Neuron (in vitro differentiated cells): ENCODE data around the gene NEDD1.

ENCODE experiments used
- H2AFZ ChIP-seq: one replicate; pipeline ENCODE4 v1.6.1; 2013; ENCODE audit warnings: low read depth, mild to moderate bottlenecking, inconsistent platforms, low read length, moderate library complexity
- H3K27me3 ChIP-seq: one replicate; pipeline ENCODE4 v1.6.1; 2013; ENCODE audit warnings: low read length; ENCODE audit not compliant: insufficient read depth
- H3K36me3 ChIP-seq: one replicate; pipeline ENCODE4 v1.6.1; 2013; ENCODE audit warnings: low read length; ENCODE audit not compliant: insufficient read depth
- H3K4me1 ChIP-seq: one replicate; pipeline ENCODE4 v1.6.1; 2013; ENCODE audit warnings: low read length; ENCODE audit not compliant: insufficient read depth
- H3K4me3 ChIP-seq: 2 replicates; pipeline ENCODE4 v1.5.1; 2013; ENCODE audit warnings: mild to moderate bottlenecking, low read length, moderate library complexity
- H3K9me3 ChIP-seq: one replicate; pipeline ENCODE4 v1.6.1; 2013; ENCODE audit warnings: low read length

The NEDD1 gene

GRCh38 chr12:96994900-96995299 is 87.8 kb downstream of the NEDD1 start:
- no peaks in the 10 kb centered on the region for H3K27me3 ChIP-seq
- H2AFZ ChIP-seq: peak overlapping the region; percentile 20
- no peak overlapping the region for H3K4me3 ChIP-seq
- no peaks in the 10 kb centered on the region for H3K9me3 ChIP-seq
- peaks cover 32% of the 10 kb centered on the region for H3K4me1 ChIP-seq
- no peaks in the 10 kb centered on the region for H3K36me3 ChIP-seq

- Histone ChIP-seq H3K4me3 (no peak overlapping the region), H3K9me3 (no peaks in the 10 kb centered on the region), H3K27me3 (no peaks in the 10 kb centered on the region), H3K36me3 (no peaks in the 10 kb centered on the region), H2AFZ (no peak overlapping the region), H3K4me1 (peaks cover 24% of the 10 kb centered on the region)
Measured at GRCh38 chr12:96995861-96996260, 88.8 kb downstream of the NEDD1 start.

- H3K9me3 ChIP-seq: no peaks in the 10 kb centered on the region
- no peaks in the 10 kb centered on the region for H3K36me3 ChIP-seq
- no peak overlapping the region for H3K4me3 ChIP-seq
- H2AFZ ChIP-seq: no peak overlapping the region
- no peaks in the 10 kb centered on the region for H3K27me3 ChIP-seq
- H3K4me1 ChIP-seq: peaks cover 12% of the 10 kb centered on the region
Measured at GRCh38 chr12:96997797-96998484, 90.9 kb downstream of the NEDD1 start.

GRCh38 chr12:97003276-97003675 is 96.2 kb downstream of the NEDD1 start:
- Histone ChIP-seq H2AFZ (no peak overlapping the region), H3K9me3 (no peaks in the 10 kb centered on the region), H3K36me3 (no peaks in the 10 kb centered on the region), H3K4me3 (no peak overlapping the region), H3K27me3 (no peaks in the 10 kb centered on the region), H3K4me1 (peaks cover 12% of the 10 kb centered on the region)
